HG03025 (cell line): ENCODE results near the gene PYHIN1.

ENCODE experiments used
- ATAC-seq: cut with Tn5 transposase; IDR thresholded peaks from one replicate; pipeline ENCODE4 v1.9.1; 2021; ENCODE audit warnings: mild to moderate bottlenecking, moderate library complexity; ENCODE audit not compliant: unreplicated experiment, low FRiP score

The PYHIN1 gene

GRCh38 chr1:159011751-159012150 lies 80.4 kb downstream of the PYHIN1 start:
- no peak for ATAC-seq

DNA sequence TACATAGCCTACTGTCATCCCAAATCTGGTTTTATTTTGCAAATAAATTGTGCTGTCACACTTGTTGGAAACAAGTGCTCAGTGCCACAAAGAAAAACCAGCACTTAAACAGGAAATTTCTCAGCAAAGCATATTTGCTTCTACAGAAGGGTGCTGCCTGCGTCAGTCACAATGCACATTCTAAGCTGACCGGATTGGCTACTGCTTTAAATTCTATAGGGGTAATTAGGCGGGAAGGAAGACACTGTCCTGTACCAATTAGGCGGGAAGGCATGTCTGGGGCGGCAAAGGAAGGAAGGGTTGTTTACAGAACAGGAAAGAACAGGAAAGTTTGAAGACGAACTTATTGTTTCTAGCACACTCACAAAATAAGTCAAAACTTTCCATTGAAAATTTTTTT lies 81.1 kb downstream of the PYHIN1 start:
- no peak for ATAC-seq

GRCh38 chr1:159014003-159014571 lies 82.7 kb downstream of the PYHIN1 start:
- ATAC-seq: no peak

DNA sequence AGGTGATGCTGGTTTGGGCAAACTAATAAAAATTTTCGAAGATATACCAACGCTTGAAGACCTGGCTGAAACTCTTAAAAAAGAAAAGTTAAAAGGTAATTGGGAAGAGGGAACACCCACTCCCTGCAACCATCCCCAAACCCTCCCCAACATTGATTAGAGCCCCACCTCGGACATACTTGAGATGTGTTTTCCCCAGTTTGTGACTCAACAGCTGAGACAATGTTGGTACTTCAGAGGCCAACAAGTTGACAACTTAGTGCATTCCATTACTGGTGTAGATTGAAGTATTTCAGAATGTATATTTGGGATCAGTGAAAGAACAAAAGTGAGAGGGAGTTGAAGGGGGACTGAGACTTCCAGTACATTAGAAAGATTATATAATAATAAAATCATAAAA lies 83.5 kb downstream of the PYHIN1 start:
- ATAC-seq: no peak

DNA sequence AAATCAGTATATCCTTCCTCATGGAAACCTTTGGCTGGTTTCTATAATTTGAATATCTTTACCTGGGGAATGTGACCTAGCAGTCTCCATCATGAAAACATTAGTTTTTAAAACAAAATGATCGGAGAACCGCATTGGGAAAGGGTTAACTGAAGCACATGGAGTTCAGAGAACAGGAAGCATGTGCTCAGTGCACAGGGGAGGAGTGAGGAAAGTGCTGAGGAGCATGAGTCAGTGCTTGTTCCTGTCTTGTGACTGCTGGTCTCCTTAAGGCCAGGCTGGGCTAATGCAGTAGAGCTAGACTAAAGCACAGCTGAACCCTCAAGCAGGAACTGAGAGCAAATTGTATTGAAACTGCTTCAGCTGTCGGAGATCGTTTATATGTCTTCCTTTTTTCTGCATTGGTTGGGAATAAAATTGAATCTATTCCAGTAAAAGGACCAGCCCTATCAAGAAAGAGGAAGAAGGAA lies 84.1 kb downstream of the PYHIN1 start:
- peak; percentile 92 for ATAC-seq

DNA sequence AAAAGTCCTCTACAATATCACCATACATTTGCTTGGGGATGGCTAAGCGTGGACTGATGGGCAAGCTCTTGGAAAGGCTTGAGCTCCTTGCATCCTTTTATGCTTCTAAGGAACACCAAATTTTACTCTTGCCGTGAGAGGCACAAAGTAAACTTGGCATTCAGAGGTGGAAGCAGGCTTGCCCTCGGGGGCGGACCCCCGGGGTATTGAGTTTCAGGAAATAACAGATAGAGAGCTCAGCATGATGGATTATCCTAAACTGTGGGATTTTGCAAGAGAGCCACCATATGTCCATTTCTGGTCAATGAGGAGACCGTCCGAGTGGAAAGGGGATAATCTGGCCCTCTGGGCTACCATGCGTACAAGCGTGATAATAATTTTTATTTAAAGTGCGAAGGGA lies 92.4 kb downstream of the PYHIN1 start:
- no peak for ATAC-seq

DNA sequence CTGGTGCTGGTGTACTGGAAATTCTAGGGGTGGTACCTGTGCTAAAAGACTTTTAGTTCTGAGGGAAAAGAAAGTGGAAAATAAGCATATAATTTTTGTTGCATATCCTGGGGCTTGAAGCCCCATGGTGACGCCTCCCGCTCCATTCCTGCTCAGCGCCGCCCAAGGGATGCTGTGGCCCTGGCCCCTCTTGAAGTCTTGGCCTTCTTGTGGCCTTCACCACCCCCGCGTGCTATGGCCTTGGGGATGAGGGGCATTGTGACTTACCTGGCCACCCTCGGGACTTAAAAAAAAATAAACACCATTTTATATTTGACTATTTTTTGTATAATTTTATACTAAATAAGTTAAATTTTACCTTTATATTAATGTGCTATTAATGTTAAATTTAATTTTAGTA lies 93.7 kb downstream of the PYHIN1 start:
- ATAC-seq: no peak
